ENCODE results near the gene FAM131C. TPM values are rescaled to one million over a fixed set of nuclear protein-coding genes. Genes with fewer than 3 reads are reported as not detected.

The FAM131C gene
- total and polyA plus RNA-seq, 2 donors (not counting 1 experiment from before 2014, with no cell fraction given) = 0.34 to 0.50 TPM

DNA sequence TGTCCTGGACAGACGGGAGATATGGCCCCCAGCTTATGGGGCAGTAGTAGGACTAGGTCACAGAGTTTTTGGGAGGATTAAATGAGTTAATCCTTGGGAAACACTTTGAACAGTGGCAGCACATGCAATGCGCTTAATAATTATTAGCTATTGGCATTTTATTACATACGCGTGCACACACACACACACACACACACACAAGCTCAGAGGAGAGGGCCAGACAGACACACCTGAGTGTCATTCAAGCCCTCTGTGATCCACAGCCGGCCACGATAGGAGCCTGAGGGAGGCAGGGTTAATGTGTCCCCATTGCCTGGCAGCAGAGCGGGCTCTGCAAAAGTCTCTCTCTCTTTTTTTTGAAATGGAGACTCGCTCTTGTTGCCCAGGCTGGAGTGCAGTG is 44.5 kb upstream of the FAM131C start:
- Histone ChIP-seq H4K20me1 (ENCODE audit: control insufficient read depth, extremely low read depth, insufficient read depth, low read length) (no peaks in the 10 kb centered on the region), H3K9me3 (ENCODE audit: control insufficient read depth, insufficient read depth, low read depth, low read length) (no peaks in the 10 kb centered on the region), H3K4me1 (ENCODE audit: control insufficient read depth, extremely low read depth, insufficient read depth, low read length) (peaks cover 4% of the 10 kb centered on the region), H3K27ac (ENCODE audit: insufficient read depth, low read length) (no peak overlapping the region), H2AFZ (ENCODE audit: low read length) (no peak overlapping the region), H3K36me3 (ENCODE audit: control insufficient read depth, insufficient read depth, low read length) (peaks cover 2% of the 10 kb centered on the region), H3K4me3 (replicated peaks in 1 of 4; ENCODE audit: control extremely low read depth in 1 of 4, insufficient read depth in 1 of 4, low read depth in 3 of 4, low read length in 4 of 4) (no peak overlapping the region), H3K27me3 (ENCODE audit: control insufficient read depth, insufficient read depth, low read length) (no peaks in the 10 kb centered on the region), H3K9ac (ENCODE audit: insufficient read depth, low read length) (no peak overlapping the region), H3K79me2 (ENCODE audit: control insufficient read depth, insufficient read depth, low read length) (no peaks in the 10 kb centered on the region), H3K4me2 (ENCODE audit: extremely low read depth, insufficient read depth, low read length) (no peak overlapping the region)
- no peak for TF ChIP-seq EZH2 (IDR thresholded peaks at IDR 0.05; ENCODE audit: low read length, missing control alignments)
- TF ChIP-seq, protein P1, sequence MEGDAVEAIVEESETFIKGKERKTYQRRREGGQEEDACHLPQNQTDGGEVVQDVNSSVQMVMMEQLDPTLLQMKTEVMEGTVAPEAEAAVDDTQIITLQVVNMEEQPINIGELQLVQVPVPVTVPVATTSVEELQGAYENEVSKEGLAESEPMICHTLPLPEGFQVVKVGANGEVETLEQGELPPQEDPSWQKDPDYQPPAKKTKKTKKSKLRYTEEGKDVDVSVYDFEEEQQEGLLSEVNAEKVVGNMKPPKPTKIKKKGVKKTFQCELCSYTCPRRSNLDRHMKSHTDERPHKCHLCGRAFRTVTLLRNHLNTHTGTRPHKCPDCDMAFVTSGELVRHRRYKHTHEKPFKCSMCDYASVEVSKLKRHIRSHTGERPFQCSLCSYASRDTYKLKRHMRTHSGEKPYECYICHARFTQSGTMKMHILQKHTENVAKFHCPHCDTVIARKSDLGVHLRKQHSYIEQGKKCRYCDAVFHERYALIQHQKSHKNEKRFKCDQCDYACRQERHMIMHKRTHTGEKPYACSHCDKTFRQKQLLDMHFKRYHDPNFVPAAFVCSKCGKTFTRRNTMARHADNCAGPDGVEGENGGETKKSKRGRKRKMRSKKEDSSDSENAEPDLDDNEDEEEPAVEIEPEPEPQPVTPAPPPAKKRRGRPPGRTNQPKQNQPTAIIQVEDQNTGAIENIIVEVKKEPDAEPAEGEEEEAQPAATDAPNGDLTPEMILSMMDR (conservative IDR thresholded peaks at IDR 0.05 in 1 of 2, IDR thresholded peaks at IDR 0.05 in 1 of 2; ENCODE audit: low read depth in 1 of 2, low read length in 2 of 2) = no peak
- no peak for DNase-seq (ENCODE audit: low read depth in 2 of 2)

DNA sequence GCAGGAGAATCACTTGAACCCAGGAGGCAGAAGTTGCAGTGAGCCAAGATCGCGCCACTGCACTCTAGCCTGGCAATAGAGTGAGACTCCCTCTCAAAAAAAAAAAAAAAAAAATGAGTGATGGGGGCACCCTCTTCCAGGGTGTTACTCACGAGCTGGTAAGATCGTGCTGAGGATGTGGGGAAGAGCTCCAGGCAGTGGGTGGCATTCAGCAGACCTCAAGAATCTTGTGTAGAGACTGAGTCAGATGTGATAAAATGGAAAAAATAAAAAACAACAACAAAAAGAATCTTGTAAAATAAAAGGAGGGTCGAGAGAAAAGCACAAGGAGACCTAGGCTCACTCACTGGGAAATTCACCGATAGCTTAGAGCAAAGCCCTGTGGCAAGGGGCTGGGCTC is 43.9 kb upstream of the FAM131C start:
- Histone ChIP-seq H3K9me3 (ENCODE audit: control insufficient read depth, insufficient read depth, low read depth, low read length) (no peaks in the 10 kb centered on the region), H3K4me2 (ENCODE audit: extremely low read depth, insufficient read depth, low read length) (no peak overlapping the region), H3K27ac (ENCODE audit: insufficient read depth, low read length) (no peak overlapping the region), H3K9ac (ENCODE audit: insufficient read depth, low read length) (no peak overlapping the region), H3K36me3 (ENCODE audit: control insufficient read depth, insufficient read depth, low read length) (peaks cover 2% of the 10 kb centered on the region), H3K4me1 (ENCODE audit: control insufficient read depth, extremely low read depth, insufficient read depth, low read length) (peaks cover 2% of the 10 kb centered on the region), H3K27me3 (ENCODE audit: control insufficient read depth, insufficient read depth, low read length) (no peaks in the 10 kb centered on the region), H4K20me1 (ENCODE audit: control insufficient read depth, extremely low read depth, insufficient read depth, low read length) (no peaks in the 10 kb centered on the region), H3K4me3 (replicated peaks in 1 of 4; ENCODE audit: control extremely low read depth in 1 of 4, insufficient read depth in 1 of 4, low read depth in 3 of 4, low read length in 4 of 4) (no peak overlapping the region), H2AFZ (ENCODE audit: low read length) (no peak overlapping the region), H3K79me2 (ENCODE audit: control insufficient read depth, insufficient read depth, low read length) (no peaks in the 10 kb centered on the region)
- peak in 1 of 2 donors; percentile 78 for DNase-seq (ENCODE audit: low read depth in 2 of 2)
- no peak for TF ChIP-seq EZH2 (IDR thresholded peaks at IDR 0.05; ENCODE audit: low read length, missing control alignments)

DNA sequence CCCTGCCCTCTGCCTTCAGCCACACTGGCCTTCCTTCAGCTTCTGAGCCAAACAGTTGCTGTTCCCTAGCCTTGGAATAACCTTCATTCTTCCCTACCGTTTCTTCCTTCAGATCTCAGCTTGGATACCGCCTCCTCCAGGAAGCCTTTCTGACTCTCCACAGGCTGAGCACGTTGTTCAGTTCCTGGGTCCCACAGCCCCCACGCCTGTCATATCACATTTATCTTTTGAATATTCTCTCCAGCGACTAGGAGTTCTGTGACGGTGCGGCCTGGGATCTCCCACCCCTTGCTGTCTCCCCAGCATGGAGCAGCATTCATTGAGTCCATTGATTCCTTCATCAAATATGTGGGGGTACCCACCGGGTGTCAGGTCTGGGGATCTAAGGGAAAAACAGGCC is 43.2 kb upstream of the FAM131C start:
- no peaks in the 10 kb centered on the region for H3K9me3 ChIP-seq (ENCODE audit: control insufficient read depth, insufficient read depth, low read depth, low read length)
- H3K36me3 ChIP-seq (ENCODE audit: control insufficient read depth, insufficient read depth, low read length) = no peaks in the 10 kb centered on the region
- no peak overlapping the region for H3K9ac ChIP-seq (ENCODE audit: insufficient read depth, low read length)
- H3K4me3 ChIP-seq (replicated peaks in 1 of 4; ENCODE audit: control extremely low read depth in 1 of 4, insufficient read depth in 1 of 4, low read depth in 3 of 4, low read length in 4 of 4) = no peak overlapping the region
- no peaks in the 10 kb centered on the region for H4K20me1 ChIP-seq (ENCODE audit: control insufficient read depth, extremely low read depth, insufficient read depth, low read length)
- H3K27me3 ChIP-seq (ENCODE audit: control insufficient read depth, insufficient read depth, low read length) = no peaks in the 10 kb centered on the region
- H3K4me2 ChIP-seq (ENCODE audit: extremely low read depth, insufficient read depth, low read length) = no peak overlapping the region
- no peaks in the 10 kb centered on the region for H3K79me2 ChIP-seq (ENCODE audit: control insufficient read depth, insufficient read depth, low read length)
- TF ChIP-seq, protein P1 (conservative IDR thresholded peaks at IDR 0.05 in 1 of 2, IDR thresholded peaks at IDR 0.05 in 1 of 2; ENCODE audit: low read depth in 1 of 2, low read length in 2 of 2) = no peak
- TF ChIP-seq EZH2 (IDR thresholded peaks at IDR 0.05; ENCODE audit: low read length, missing control alignments) = no peak
- H3K4me1 ChIP-seq (ENCODE audit: control insufficient read depth, extremely low read depth, insufficient read depth, low read length) = peaks cover 2% of the 10 kb centered on the region
- H3K27ac ChIP-seq (ENCODE audit: insufficient read depth, low read length) = no peak overlapping the region
- DNase-seq (ENCODE audit: low read depth in 2 of 2) = no peak
- H2AFZ ChIP-seq (ENCODE audit: low read length) = no peak overlapping the region

All from fibroblast of lung (primary cell).